GM23338 (cell line): ENCODE data around the gene XPR1. TPM values are rescaled to one million over a fixed set of nuclear protein-coding genes. Genes with fewer than 3 reads are reported as not detected.

Experiments used
- ATAC-seq: fragments of 200-7000 bp; cut with Tn5 transposase; 3 replicates; pipeline ENCODE4 v1.9.1; 2020
- DNase-seq: peaks from one replicate; pipeline ENCODE4 v3.0.0-alpha.2; 2015; ENCODE audit warnings: low spot score
- H2AFZ ChIP-seq: fragments of 200-600 bp; sonication (generic); 2 replicates; pipeline ENCODE4 v1.8.0; 2016; ENCODE audit warnings: antibody characterized with exemption, mild to moderate bottlenecking, moderate library complexity
- H3F3A ChIP-seq: fragments of 200-600 bp; sonication (generic); replicated peaks from 2 replicates; pipeline ENCODE4 v1.8.0; 2017; ENCODE audit warnings: antibody characterized with exemption, mixed run types, low read depth
- H3K27ac ChIP-seq: fragments of 200-600 bp; sonication (generic); 2 replicates; pipeline ENCODE4 v1.6.1; 2016; ENCODE audit warnings: low read depth
- H3K27me3 ChIP-seq: fragments of 200-600 bp; sonication (generic); 2 replicates; pipeline ENCODE4 v1.8.0; 2016; ENCODE audit warnings: mild to moderate bottlenecking, mixed run types, moderate library complexity; ENCODE audit not compliant: insufficient read depth
- H3K36me3 ChIP-seq: fragments of 200-600 bp; sonication (generic); 2 replicates; pipeline ENCODE4 v1.8.0; 2016; ENCODE audit warnings: mild to moderate bottlenecking; ENCODE audit not compliant: insufficient read depth
- H3K4me1 ChIP-seq: fragments of 200-600 bp; sonication (generic); 2 replicates; pipeline ENCODE4 v1.8.0; 2016; ENCODE audit warnings: mild to moderate bottlenecking, moderate library complexity; ENCODE audit not compliant: insufficient read depth
- H3K4me2 ChIP-seq: fragments of 200-600 bp; sonication (generic); 2 replicates; pipeline ENCODE4 v1.7.1; 2017; ENCODE audit warnings: mixed run types
- H3K4me3 ChIP-seq: fragments of 200-600 bp; sonication (generic); 2 replicates; pipeline ENCODE4 v1.6.1; 2016; ENCODE audit warnings: mixed run types
- H3K79me2 ChIP-seq: fragments of 200-600 bp; sonication (generic); replicated peaks from 2 replicates; pipeline ENCODE4 v1.8.0; 2017; ENCODE audit warnings: mild to moderate bottlenecking; ENCODE audit not compliant: insufficient read depth
- H3K9me2 ChIP-seq: fragments of 200-600 bp; sonication (generic); 2 replicates; pipeline ENCODE4 v1.8.0; 2017; ENCODE audit not compliant: insufficient read depth
- H4K20me1 ChIP-seq: fragments of 200-600 bp; sonication (generic); replicated peaks from 2 replicates; pipeline ENCODE4 v1.8.0; 2017; ENCODE audit warnings: mild to moderate bottlenecking; ENCODE audit not compliant: insufficient read depth
- H3K27ac Mint-ChIP-seq: 2 replicates; pipeline ENCODE4 v1.8.0; 2020; ENCODE audit warnings: inconsistent platforms, mild to moderate bottlenecking, moderate library complexity, mixed read lengths
- H3K27me3 Mint-ChIP-seq: 3 replicates; pipeline ENCODE4 v1.8.0; 2022; ENCODE audit warnings: low read depth, mild to moderate bottlenecking, moderate library complexity, mixed read lengths, inconsistent platforms; ENCODE audit not compliant: insufficient read depth, poor library complexity
- H3K36me3 Mint-ChIP-seq: 3 replicates; pipeline ENCODE4 v1.8.0; 2021; ENCODE audit warnings: low read depth, mild to moderate bottlenecking, inconsistent platforms, moderate library complexity, mixed read lengths
- H3K4me1 Mint-ChIP-seq: 3 replicates; pipeline ENCODE4 v1.8.0; 2020; ENCODE audit warnings: mild to moderate bottlenecking, inconsistent platforms, mixed read lengths
- H3K4me3 Mint-ChIP-seq: 3 replicates; pipeline ENCODE4 v1.8.0; 2021; ENCODE audit warnings: moderate library complexity, mild to moderate bottlenecking, inconsistent platforms, mixed read lengths
- H3K9me3 Mint-ChIP-seq: 3 replicates; pipeline ENCODE4 v1.8.0; 2020; ENCODE audit warnings: moderate library complexity, mild to moderate bottlenecking, inconsistent platforms, mixed read lengths
- CREB1 ChIP-seq: fragments of 250-450 bp; sonication (Bioruptor Pico); IDR thresholded peaks from 2 replicates; pipeline ENCODE4 v1.5.0; 2020; ENCODE audit warnings: low read depth, mild to moderate bottlenecking, moderate library complexity
- ETS1 ChIP-seq: IDR thresholded peaks from 2 replicates; pipeline ENCODE4 v1.6.1; 2016; ENCODE audit warnings: antibody characterized with exemption
- EZH2 ChIP-seq: fragments of 200-600 bp; sonication (generic); IDR thresholded peaks from one replicate; pipeline ENCODE4 v1.8.0; 2017; ENCODE audit warnings: antibody characterized with exemption, mild to moderate bottlenecking, low read depth; ENCODE audit not compliant: unreplicated experiment
- EZH2phosphoT487 ChIP-seq: fragments of 200-600 bp; sonication (generic); IDR thresholded peaks from one replicate; pipeline ENCODE4 v1.8.1; 2018; ENCODE audit warnings: antibody characterized with exemption; ENCODE audit not compliant: unreplicated experiment
- JUNB ChIP-seq: IDR thresholded peaks from one replicate; pipeline ENCODE4 v1.6.1; 2016; ENCODE audit warnings: antibody characterized with exemption; ENCODE audit not compliant: unreplicated experiment
- NANOG ChIP-seq: IDR thresholded peaks from 2 replicates; pipeline ENCODE4 v1.6.1; 2016; ENCODE audit warnings: antibody characterized with exemption, borderline replicate concordance
- POLR2AphosphoS5 ChIP-seq: IDR thresholded peaks from 2 replicates; pipeline ENCODE4 v1.6.1; 2016; ENCODE audit warnings: antibody characterized with exemption, low read depth
- REST ChIP-seq: IDR thresholded peaks from one replicate; pipeline ENCODE4 v1.6.1; 2018; ENCODE audit warnings: antibody characterized with exemption; ENCODE audit not compliant: unreplicated experiment
- STAT1 ChIP-seq: IDR thresholded peaks from one replicate; pipeline ENCODE4 v1.6.1; 2016; ENCODE audit warnings: antibody characterized with exemption; ENCODE audit not compliant: unreplicated experiment
- ZNF114 ChIP-seq: fragments of 250-450 bp; sonication (Bioruptor Pico); IDR thresholded peaks from 2 replicates; pipeline ENCODE4 v1.5.0; 2020; ENCODE audit warnings: mild to moderate bottlenecking, moderate library complexity
- ZNF331 ChIP-seq: fragments of 250-450 bp; sonication (Bioruptor Pico); IDR thresholded peaks from 2 replicates; pipeline ENCODE4 v1.5.0; 2020; ENCODE audit warnings: low read depth, mild to moderate bottlenecking, moderate library complexity
- polyA plus RNA-seq: library from polyadenylated mRNA; unstranded; fragments of >200 nt; fragmentation: Nextera tagmentation; extraction: Ambion mirVana; gene quantifications from 2 replicates; pipeline ENCODE4 v1.2.1, GENCODE V29; 2016
- total RNA-seq: library from RNA; depleted of rRNA; stranded (reverse); fragments of >200 nt; shearing (Covaris generic); gene quantifications from 2 replicates; pipeline ENCODE4 v1.2.3, GENCODE V29; 2014

Gene XPR1
- total and polyA plus RNA-seq, 2 experiments from 2014 or later, result 9.3 to 38.1 TPM

- Mint-ChIP-seq H3K27ac (no peak overlapping the region), H3K4me3 (no peak overlapping the region), H3K36me3 (0 out of 3 replicates have a peak, but pooled peaks cover 4% of the 10 kb centered on the region)
Observed at GRCh38 chr1:180757657-180758056, 125.8 kb downstream of the XPR1 start.

GRCh38 chr1:180762796-180763195 is 131.0 kb downstream of the XPR1 start:
- H3K27ac ChIP-seq, result no peak overlapping the region
- Mint-ChIP-seq H3K4me3 (no peak overlapping the region), H3K36me3 (0 out of 3 replicates have a peak, but pooled peaks cover 4% of the 10 kb centered on the region), H3K27me3 (peaks cover 2% of the 10 kb centered on the region), H3K27ac (no peak overlapping the region), H3K9me3 (no peaks in the 10 kb centered on the region; the same call in 2 of the 3 replicates), H3K4me1 (no peaks in the 10 kb centered on the region)
- H3K9me2 ChIP-seq, result no peaks in the 10 kb centered on the region
- no peaks in the 10 kb centered on the region for H3F3A ChIP-seq
- H4K20me1 ChIP-seq, result no peaks in the 10 kb centered on the region
- DNase-seq (no peak), ATAC-seq (no peak)
- no peaks in the 10 kb centered on the region for H3K4me1 ChIP-seq
- no peak for TF ChIP-seq EZH2phosphoT487
- no peak for TF ChIP-seq EZH2
- no peak for TF ChIP-seq ZNF331 (CRISPR knock-in tag)
- TF ChIP-seq ZNF114 (CRISPR knock-in tag), result no peak
- no peak for TF ChIP-seq STAT1
- no peak for TF ChIP-seq NANOG
- TF ChIP-seq JUNB, result no peak
- H2AFZ ChIP-seq, result no peak overlapping the region
- H3K27me3 ChIP-seq, result no peaks in the 10 kb centered on the region
- no peaks in the 10 kb centered on the region for H3K36me3 ChIP-seq
- no peak overlapping the region for H3K4me2 ChIP-seq
- no peak overlapping the region for H3K4me3 ChIP-seq
- H3K79me2 ChIP-seq, result peaks cover 4% of the 10 kb centered on the region; the same call in 1 of the 2 replicates

More at GRCh38 chr1:180757657-180758056, 125.8 kb downstream of the XPR1 start:
- peaks cover 5% of the 10 kb centered on the region for H3K27me3 Mint-ChIP-seq
- DNase-seq (no peak), ATAC-seq (no peak)
- H3K27ac ChIP-seq, result no peak overlapping the region
- 0 out of 2 replicates have a peak, but pooled peaks cover 4% of the 10 kb centered on the region for H4K20me1 ChIP-seq
- H3K79me2 ChIP-seq, result no peaks in the 10 kb centered on the region
- H3K9me2 ChIP-seq, result no peaks in the 10 kb centered on the region
- no peaks in the 10 kb centered on the region for H3K36me3 ChIP-seq
- no peaks in the 10 kb centered on the region for H3K4me1 ChIP-seq
- no peaks in the 10 kb centered on the region for H3F3A ChIP-seq
- no peaks in the 10 kb centered on the region for H3K4me1 Mint-ChIP-seq
- no peak overlapping the region for H3K4me2 ChIP-seq
- no peak for TF ChIP-seq ZNF331 (CRISPR knock-in tag)
- TF ChIP-seq NANOG, result no peak
- no peak for TF ChIP-seq ETS1
- no peak for TF ChIP-seq POLR2AphosphoS5
- no peak for TF ChIP-seq STAT1
- H2AFZ ChIP-seq, result no peak overlapping the region
- H3K4me3 ChIP-seq, result no peak overlapping the region
- H3K27me3 ChIP-seq, result no peaks in the 10 kb centered on the region
- no peaks in the 10 kb centered on the region; the same call in 2 of the 3 replicates for H3K9me3 Mint-ChIP-seq

GRCh38 chr1:180765151-180765550 is 133.3 kb downstream of the XPR1 start:
- no peaks in the 10 kb centered on the region for H3K9me2 ChIP-seq
- peaks cover 4% of the 10 kb centered on the region; the same call in 1 of the 2 replicates for H3K79me2 ChIP-seq
- Mint-ChIP-seq H3K9me3 (no peaks in the 10 kb centered on the region), H3K27me3 (no peaks in the 10 kb centered on the region), H3K36me3 (no peaks in the 10 kb centered on the region), H3K4me1 (no peaks in the 10 kb centered on the region), H3K27ac (no peak overlapping the region), H3K4me3 (no peak overlapping the region)
- H3K27me3 ChIP-seq, result no peaks in the 10 kb centered on the region
- DNase-seq (no peak), ATAC-seq (no peak)
- H3K4me2 ChIP-seq, result no peak overlapping the region
- no peak overlapping the region for H3K4me3 ChIP-seq
- H3F3A ChIP-seq, result no peaks in the 10 kb centered on the region
- H3K4me1 ChIP-seq, result no peaks in the 10 kb centered on the region
- no peak overlapping the region for H2AFZ ChIP-seq
- H4K20me1 ChIP-seq, result no peaks in the 10 kb centered on the region
- TF ChIP-seq POLR2AphosphoS5 (no peak), ETS1 (no peak), CREB1 (CRISPR knock-in tag) (no peak), REST (no peak), ZNF331 (CRISPR knock-in tag) (no peak), EZH2phosphoT487 (no peak), JUNB (no peak)
- no peaks in the 10 kb centered on the region for H3K36me3 ChIP-seq
- H3K27ac ChIP-seq, result no peak overlapping the region
